ENCODE results near the gene PPP1R14B. TPM values are rescaled to one million over a fixed set of nuclear protein-coding genes. Genes with fewer than 3 reads are reported as not detected.

The PPP1R14B gene
- total RNA-seq, 2 experiments from 2014 or later = 285 to 287 TPM

DNA sequence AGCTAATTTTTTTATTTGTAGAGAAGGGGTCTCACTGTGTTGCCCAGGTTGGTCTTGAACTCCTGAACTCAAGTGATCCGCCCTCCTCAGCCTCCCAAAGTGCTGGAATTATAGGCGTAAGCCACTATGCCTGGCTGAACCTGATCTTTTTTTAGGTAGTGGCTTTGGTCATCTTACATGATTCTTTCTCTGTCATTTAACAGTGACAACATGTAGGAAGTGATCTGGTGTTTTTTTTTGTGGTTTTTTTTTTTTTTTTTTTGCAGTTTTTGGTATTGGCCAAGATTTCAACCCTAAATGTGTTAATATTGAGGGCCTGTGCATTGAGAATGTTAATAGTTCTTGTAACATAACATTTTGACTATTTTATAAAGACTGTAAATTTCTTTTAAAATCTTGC is 48.2 kb downstream of the PPP1R14B start:
- ChIA-PET POLR2A (interaction anchor here (1.6 to 3.1 kb wide), 3 partner anchors 8 to 13 kb away, joined by 12 to 15 read pairs (median 13); partner anchors contain the start of genes FERMT3 and STIP1), CTCF (no interaction called here)
- DNase-seq (no peak), ATAC-seq (no peak)
- TF ChIP-seq CTCF (IDR thresholded peaks at IDR 0.05) = no peak
- no peaks in the 10 kb centered on the region for H3K9me3 Mint-ChIP-seq
- H3K36me3 Mint-ChIP-seq (ENCODE audit: low read depth) = peaks cover 63% of the 10 kb centered on the region
- no peak overlapping the region for H3K27ac Mint-ChIP-seq
- intact Hi-C loops (cut with micrococcal nuclease) = no loop called here
- H3K4me1 Mint-ChIP-seq (ENCODE audit: low read depth) = peaks cover 18% of the 10 kb centered on the region
- H3K4me3 Mint-ChIP-seq = no peak overlapping the region
- H3K27me3 Mint-ChIP-seq = no peaks in the 10 kb centered on the region

GRCh38 chr11:64196626-64197025 is 50.1 kb downstream of the PPP1R14B start:
- H3K9me3 Mint-ChIP-seq = no peaks in the 10 kb centered on the region
- no peak for DNase-seq
- H3K36me3 Mint-ChIP-seq (ENCODE audit: low read depth) = peaks cover 63% of the 10 kb centered on the region
- POLR2A ChIA-PET = interaction anchor here (0.8 to 3.1 kb wide), 6 partner anchors 9 to 79 kb away, joined by 3 to 15 read pairs (median 7); partner anchors contain the start of genes DNAJC4, FERMT3 and STIP1
- H3K27me3 Mint-ChIP-seq = no peaks in the 10 kb centered on the region
- no peak for ATAC-seq
- H3K4me1 Mint-ChIP-seq (ENCODE audit: low read depth) = peaks cover 21% of the 10 kb centered on the region
- CTCF ChIA-PET = interaction anchor here (1.1 kb wide), 1 partner anchor 10 kb away, joined by 5 read pairs; the partner anchor contains the start of gene FERMT3
- H3K4me3 Mint-ChIP-seq = no peak overlapping the region
- no peak for TF ChIP-seq CTCF (IDR thresholded peaks at IDR 0.05)
- intact Hi-C loops (cut with micrococcal nuclease) = no loop called here
- peak overlapping the region; percentile 40 for H3K27ac Mint-ChIP-seq

Other genes starting within 250 kb of the PPP1R14B start
- not detected for gene FLRT1, start 211.0 kb downstream of the PPP1R14B start, total RNA-seq
- gene MACROD1, start 80.8 kb downstream of the PPP1R14B start, total RNA-seq = 10 to 100 TPM; 38.7 to 38.8 TPM
- gene STIP1, start 60.8 kb downstream of the PPP1R14B start, total RNA-seq = 100 to 1,000 TPM; 396 to 416 TPM
- gene FERMT3, start 40.2 kb downstream of the PPP1R14B start, total RNA-seq = 100 to 1,000 TPM; 210 to 214 TPM
- 10 to 100 TPM; 33.7 to 41.5 TPM for gene TRPT1, start 20.8 kb downstream of the PPP1R14B start, total RNA-seq
- gene NUDT22, start 20.7 kb downstream of the PPP1R14B start, total RNA-seq = 10 to 100 TPM; 66.0 to 69.2 TPM
- gene DNAJC4, start 16.4 kb downstream of the PPP1R14B start, total RNA-seq = 10 to 100 TPM; 25.8 to 26.1 TPM
- gene VEGFB, start 12.4 kb downstream of the PPP1R14B start, total RNA-seq = 100 to 1,000 TPM in 1 of 2 experiments, 10 to 100 TPM in 1; 86.6 to 104 TPM
- gene FKBP2, start 5.8 kb downstream of the PPP1R14B start, total RNA-seq = 10 to 100 TPM; 23.5 to 26.9 TPM
- 1 to 10 TPM; 8.7 to 9.6 TPM for gene PLCB3, start 4.6 kb upstream of the PPP1R14B start, total RNA-seq
- gene BAD, start 37.7 kb upstream of the PPP1R14B start, total RNA-seq = 10 to 100 TPM; 17.2 to 17.7 TPM
- 10 to 100 TPM; 23.7 to 28.5 TPM for gene GPR137, start 38.9 kb upstream of the PPP1R14B start, total RNA-seq
- gene KCNK4, start 44.4 kb upstream of the PPP1R14B start, total RNA-seq = under 1 TPM in 1 of 2 experiments, not detected in 1; 0.23 TPM
- under 1 TPM in 1 of 2 experiments, not detected in 1; 0.52 TPM for gene CATSPERZ, start 53.4 kb upstream of the PPP1R14B start, total RNA-seq
- 10 to 100 TPM; 37.5 to 42.4 TPM for gene ESRRA, start 58.6 kb upstream of the PPP1R14B start, total RNA-seq
- 100 to 1,000 TPM; 197 TPM for gene TRMT112, start 70.6 kb upstream of the PPP1R14B start, total RNA-seq
- 100 to 1,000 TPM; 103 to 105 TPM for gene PRDX5, start 71.2 kb upstream of the PPP1R14B start, total RNA-seq
- 10 to 100 TPM; 65.8 to 76.1 TPM for gene CCDC88B, start 93.3 kb upstream of the PPP1R14B start, total RNA-seq
- 10 to 100 TPM; 24.6 to 26.0 TPM for gene RPS6KA4, start 112.2 kb upstream of the PPP1R14B start, total RNA-seq

Data from activated CD8-positive, alpha-beta T cell treated with anti-CD3 and anti-CD28 coated beads for 36 hours (primary cell).